ENCODE measurements around the gene CLDN24. TPM values are rescaled to one million over a fixed set of nuclear protein-coding genes. Genes with fewer than 3 reads are reported as not detected.

The CLDN24 gene
- total and polyA plus RNA-seq, 2 donors (not counting 3 experiments of a cell fraction or from before 2014, with no cell fraction given): not detected

GRCh38 chr4:183284258-183284785 lies 37.9 kb downstream of the CLDN24 start:
- Histone ChIP-seq H3K27ac (ENCODE audit: insufficient read depth, low read depth, low read length) (no peak overlapping the region), H3K9ac (replicated peaks; ENCODE audit: extremely low read depth, insufficient read depth, low read length) (no peak overlapping the region), H3K4me2 (ENCODE audit: insufficient read depth, low read length) (no peak overlapping the region), H3K79me2 (ENCODE audit: control insufficient read depth, insufficient read depth, low read length) (no peaks in the 10 kb centered on the region), H2AFZ (ENCODE audit: low read depth, low read length) (no peak overlapping the region), H3K36me3 (ENCODE audit: control insufficient read depth in 2 of 2, extremely low read depth in 1 of 2, insufficient read depth in 2 of 2, low read length in 2 of 2) (peaks cover 13 to 25% of the 10 kb centered on the region in 2 experiments), H3K9me1 (replicated peaks; ENCODE audit: control insufficient read depth, extremely low read depth, insufficient read depth, low read length) (no peaks in the 10 kb centered on the region), H4K20me1 (replicated peaks; ENCODE audit: control insufficient read depth, extremely low read depth, insufficient read depth, low read length) (no peaks in the 10 kb centered on the region), H3K27me3 (ENCODE audit: control insufficient read depth in 2 of 2, insufficient read depth in 2 of 2, low read length in 2 of 2) (no peaks in the 10 kb centered on the region), H3K4me1 (ENCODE audit: control insufficient read depth, extremely low read depth, insufficient read depth, low read length) (peaks cover 9% of the 10 kb centered on the region), H3K9me3 (replicated peaks; ENCODE audit: control insufficient read depth, insufficient read depth, low read length) (no peaks in the 10 kb centered on the region), H3K4me3 (replicated peaks in 1 of 3; ENCODE audit: insufficient read depth in 1 of 3, low read depth in 1 of 3, low read length in 3 of 3) (no peak overlapping the region)
- POLR2A ChIA-PET: no interaction called here
- BruUV-seq (replicated peaks): no TSS peak
- DNase-seq (ENCODE audit: low read depth, low spot score): no peak
- intact Hi-C loops (cut with micrococcal nuclease) (no loop called here), dilution Hi-C loops (cut with MboI; ENCODE audit: extremely low pct_ligation_motif_present, low sequenced_read_pairs) (no loop called here)
- FAIRE-seq: no peak
- TF ChIP-seq GATA2 (IDR thresholded peaks at IDR 0.05; ENCODE audit: insufficient read depth, insufficient read length, low read depth, low read length): no peak
- TF ChIP-seq FOS (IDR thresholded peaks at IDR 0.05; ENCODE audit: borderline replicate concordance, insufficient read depth, low read length): no peak
- no peak for TF ChIP-seq POLR2AphosphoS5 (IDR thresholded peaks at IDR 0.05; ENCODE audit: insufficient read depth, low read depth, low read length)
- TF ChIP-seq CTCF (IDR thresholded peaks at IDR 0.05; ENCODE audit: extremely low read depth in 1 of 2, insufficient read depth in 1 of 2, low read depth in 1 of 2, low read length in 2 of 2): no peak
- no peak for TF ChIP-seq MAX (IDR thresholded peaks at IDR 0.05; ENCODE audit: insufficient read depth, insufficient read length)
- no peak for TF ChIP-seq MYC (IDR thresholded peaks at IDR 0.05; ENCODE audit: low read depth, low read length)
- no peak for TF ChIP-seq EZH2 (IDR thresholded peaks at IDR 0.05; ENCODE audit: borderline replicate concordance, low read depth, low read length, severe bottlenecking)
- TF ChIP-seq POLR2A (IDR thresholded peaks at IDR 0.05; ENCODE audit: low read depth, low read length): no peak
- no peak for TF ChIP-seq JUN (IDR thresholded peaks at IDR 0.05; ENCODE audit: borderline replicate concordance, insufficient read depth, insufficient read length, low read depth)
- CTCF ChIA-PET: no interaction called here
